8988T (cell line): ENCODE results near the gene TSPAN4.
A peak's percentile ranks its signal among the peaks of the same experiment; 100 is the strongest.

Experiments
- DNase-seq: peaks from one replicate; pipeline ENCODE4 v3.0.0; 2011

The TSPAN4 gene

DNA sequence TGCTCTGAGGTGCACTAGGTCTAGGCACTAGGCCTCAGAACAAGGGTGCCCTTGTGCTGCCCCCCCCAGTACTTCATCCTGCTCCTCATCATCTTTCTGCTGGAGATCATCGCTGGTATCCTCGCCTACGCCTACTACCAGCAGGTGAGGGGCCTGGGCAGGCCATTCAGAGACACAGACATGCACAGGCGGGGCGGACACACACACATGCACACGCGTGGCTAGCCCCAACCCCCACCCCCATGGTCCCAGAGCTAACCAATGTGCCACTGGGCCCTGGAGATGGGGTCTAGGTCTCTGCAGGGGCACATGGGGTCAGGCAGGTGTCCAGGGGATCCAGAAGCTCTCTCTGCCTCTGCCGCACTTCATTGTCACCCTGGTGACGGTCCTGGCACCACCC is 6.0 kb upstream of the TSPAN4 start:
- DNase-seq = no peak

DNA sequence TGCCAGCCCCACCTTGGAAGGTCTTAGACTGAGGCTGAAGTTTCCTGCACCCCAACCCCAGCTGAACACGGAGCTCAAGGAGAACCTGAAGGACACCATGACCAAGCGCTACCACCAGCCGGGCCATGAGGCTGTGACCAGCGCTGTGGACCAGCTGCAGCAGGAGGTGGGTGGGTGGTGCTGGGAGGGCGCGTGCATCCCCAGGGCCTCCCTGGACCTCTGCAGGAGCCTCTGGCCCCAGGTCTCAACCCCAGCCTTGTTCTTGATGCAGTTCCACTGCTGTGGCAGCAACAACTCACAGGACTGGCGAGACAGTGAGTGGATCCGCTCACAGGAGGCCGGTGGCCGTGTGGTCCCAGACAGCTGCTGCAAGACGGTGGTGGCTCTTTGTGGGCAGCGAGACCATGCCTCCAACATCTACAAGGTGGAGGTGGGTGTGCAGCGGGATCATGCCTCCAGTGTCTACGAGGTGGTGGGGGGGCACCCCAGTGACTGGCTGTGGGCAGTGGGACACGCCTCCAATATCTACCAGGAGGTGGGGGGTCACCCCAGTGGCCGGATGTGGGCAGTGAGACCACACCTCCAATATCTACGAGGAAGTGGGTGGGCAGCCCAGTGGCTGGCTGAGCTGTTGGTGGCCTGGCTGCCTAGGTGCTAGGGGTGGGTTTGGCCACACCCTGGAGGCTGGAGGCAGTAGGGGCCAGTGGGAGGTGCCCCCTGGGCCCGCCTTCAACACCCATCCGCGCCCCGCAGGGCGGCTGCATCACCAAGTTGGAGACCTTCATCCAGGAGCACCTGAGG is 5.3 kb upstream of the TSPAN4 start:
- no peak for DNase-seq

DNA sequence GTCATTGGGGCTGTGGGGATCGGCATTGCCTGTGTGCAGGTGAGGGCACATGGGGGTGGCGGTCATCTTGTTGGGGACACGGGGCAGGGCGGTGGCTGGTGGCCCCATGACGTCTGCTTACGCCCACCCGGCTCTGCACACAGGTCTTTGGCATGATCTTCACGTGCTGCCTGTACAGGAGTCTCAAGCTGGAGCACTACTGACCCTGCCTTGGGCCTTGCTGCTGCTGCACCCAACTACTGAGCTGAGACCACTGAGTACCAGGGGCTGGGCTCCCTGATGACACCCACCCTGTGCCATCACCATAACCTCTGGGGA is 4.7 kb upstream of the TSPAN4 start:
- DNase-seq = no peak

DNA sequence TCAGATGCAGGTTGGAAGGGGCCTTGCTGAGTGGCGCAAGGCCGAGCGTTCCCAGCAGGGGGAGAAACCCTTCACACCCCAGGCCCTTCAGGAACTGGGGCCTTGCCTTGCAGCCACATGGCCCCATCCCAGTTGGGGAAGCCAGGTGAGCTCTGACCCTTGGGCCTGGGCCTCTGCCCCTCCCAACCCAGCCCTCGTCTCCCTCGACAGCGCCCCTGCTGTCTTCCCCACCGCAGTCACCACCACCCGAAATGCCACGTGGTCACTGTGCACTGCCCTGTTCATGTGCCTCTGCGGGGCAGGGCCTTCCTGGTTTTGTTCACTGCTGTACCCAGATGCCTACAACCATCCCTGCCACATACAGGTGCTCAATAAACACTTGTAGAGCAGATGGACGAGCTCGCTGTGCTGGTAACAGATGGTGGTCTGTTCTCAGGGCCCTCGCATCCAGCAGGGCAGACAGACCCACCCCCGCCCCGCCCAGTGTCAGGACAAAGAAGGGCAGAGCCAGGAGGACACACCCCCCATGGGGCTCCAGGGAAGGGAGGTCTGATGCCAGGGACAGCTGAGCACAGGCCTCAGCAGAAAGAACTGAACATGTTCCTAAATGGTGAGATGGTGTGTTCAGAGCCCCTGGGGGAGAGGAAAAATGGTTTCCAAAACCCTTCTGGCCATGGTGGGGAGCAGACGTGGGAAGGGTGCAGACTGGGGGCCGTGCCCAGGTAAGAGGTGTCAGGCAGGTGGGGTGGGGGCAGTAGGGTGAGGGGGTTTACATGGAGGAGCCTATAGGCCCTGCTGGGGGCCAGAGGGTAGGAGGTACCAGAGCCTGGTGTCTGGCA is 4.0 kb upstream of the TSPAN4 start:
- peak; percentile 96 for DNase-seq

DNA sequence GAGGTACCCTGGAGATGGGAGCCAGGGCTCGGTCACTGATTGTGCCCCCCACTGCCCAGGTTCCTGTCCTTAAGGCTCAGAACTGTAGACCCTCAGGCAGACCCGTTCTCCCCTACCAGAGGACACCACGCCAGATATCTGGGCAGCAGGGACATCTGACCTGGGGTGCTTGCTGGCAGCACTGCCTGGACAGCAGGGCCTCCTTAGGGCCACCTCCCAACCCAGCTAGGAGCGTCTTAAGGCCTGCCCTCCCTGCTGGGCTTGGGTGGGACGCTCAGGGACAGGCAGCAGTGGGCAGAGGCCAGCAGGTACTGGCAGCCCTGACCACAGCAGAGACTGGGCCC is 3.4 kb upstream of the TSPAN4 start:
- DNase-seq = no peak

DNA sequence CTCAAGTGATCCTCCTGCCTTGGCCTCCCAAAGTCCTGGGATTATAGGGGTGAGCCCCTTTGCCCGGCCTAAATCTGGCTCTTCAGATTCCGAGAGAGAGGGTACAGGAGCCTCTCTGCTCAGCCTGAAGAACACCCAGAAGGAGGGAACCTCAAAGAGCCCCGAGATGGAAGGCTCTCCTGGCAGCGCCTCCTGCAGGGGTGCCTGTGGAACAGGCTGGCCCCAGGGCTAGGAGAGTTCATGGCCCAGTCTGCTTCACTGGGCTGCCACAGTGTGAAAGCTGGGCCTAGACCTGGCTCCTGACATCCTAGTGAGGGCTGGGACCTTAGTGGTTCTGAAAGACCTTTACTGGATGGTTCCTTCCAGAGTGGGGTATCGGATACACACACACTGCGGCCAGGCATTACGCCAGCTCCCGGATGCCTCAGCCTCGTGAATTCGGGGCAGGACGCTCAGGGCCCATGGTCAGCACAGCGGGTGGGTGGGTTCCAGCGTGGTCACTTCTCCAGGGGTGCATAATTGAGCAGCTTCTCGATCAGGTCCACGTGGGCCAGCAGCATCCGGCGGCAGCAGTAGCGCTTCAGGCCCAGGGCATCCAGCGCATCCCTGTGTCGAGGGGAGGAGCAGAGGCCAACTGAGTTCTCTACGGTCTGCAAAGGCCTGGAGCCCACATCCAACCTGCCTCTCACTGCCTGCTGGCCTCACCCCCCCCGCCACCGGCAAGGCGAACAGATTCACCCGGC is 2.6 kb upstream of the TSPAN4 start:
- peak; percentile 93 for DNase-seq

DNA sequence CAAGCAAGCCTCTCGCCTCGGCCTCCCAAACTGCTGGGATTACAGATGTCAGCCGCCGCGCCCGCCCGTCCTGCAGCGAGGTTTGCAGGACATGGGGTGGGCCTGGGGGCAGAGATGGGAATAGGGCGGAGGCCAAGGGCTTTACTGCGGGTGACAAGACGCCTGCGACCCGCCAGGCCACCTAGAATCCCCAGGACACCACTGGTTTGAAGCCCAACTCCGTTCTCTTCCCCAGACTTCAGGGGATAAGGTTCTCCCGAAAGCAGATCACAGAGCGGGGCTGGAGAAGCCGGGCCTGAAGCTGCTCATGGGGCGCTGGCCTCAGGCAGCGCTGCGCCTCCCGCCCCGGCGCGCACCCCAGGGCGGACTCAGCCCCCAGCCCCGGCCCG is 677 bp upstream of the TSPAN4 start:
- DNase-seq = no peak

DNA sequence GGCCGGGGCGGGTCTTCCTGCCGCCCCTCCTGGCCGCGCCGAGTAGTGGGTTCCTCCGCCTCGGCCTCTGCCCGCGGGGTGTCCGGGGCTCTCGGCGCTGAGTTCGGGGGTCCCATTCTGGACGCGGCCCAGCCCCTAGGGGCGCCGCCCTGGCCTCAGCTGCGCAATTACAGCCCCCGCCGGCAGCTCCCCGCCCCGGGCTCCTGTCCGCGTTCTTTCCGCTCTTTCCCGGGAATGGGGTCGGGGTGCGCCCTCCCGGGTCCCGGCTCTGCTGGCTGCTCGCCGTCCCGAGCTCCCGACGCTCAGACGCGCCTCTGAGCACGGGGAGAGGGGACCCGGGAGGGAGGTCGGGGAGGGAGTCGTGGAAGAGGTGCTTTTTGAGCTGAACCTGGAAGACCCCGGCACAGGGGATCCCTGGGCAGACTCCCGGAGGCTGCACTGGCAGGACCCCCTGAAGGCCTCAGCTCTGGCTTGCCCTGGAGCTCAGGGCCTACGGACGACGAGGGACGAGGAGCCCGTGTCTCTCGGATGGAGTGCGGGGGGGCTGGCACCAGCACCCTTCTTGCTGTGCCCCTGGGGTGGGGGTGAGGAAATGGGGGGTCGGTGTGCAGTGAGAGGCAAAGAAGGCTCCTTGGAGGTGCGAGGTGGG is 558 bp downstream of the TSPAN4 start:
- DNase-seq = no peak

DNA sequence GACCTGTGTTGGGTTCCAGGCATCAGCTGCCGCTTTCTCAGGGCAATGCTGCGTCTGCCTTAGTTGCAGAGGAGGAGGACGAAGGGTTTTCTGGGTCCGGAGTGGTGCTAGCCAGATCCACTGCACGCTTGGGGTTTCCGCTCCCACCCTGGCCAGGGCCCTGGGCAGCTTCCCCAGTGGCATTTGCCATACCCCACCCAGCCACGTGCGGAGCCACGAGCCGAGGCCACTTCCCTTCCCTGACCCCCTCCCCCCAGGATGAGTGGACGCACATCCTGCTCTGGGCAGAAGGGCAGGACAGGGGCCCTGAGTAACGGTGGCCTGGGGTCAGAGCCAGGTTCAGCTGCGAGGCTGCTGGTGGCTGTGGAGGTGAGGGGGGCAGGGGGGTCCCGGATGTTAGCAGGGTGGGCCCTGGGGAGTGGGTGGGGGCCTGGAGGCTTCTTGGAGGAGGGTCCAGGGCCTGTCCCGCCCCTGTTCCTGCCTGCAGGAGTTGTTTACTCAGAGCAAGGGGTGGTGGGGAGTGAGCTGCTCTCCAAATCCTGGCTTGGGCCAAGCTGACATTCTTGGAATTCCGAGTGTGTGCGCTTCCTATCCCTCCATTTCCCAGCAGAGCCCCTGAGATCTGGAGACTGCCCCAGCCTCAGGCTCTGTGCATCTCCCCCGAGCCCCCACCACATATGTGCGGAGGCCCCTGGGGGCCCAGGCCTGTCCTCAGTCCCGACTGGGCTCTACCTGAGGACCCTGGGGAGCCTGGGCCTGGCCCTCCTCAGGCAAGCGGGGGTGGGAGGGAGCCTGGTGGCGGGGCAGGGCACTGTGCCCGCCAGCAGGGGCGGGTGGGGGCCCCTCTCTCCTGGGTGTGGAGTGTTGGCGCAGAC is 1.4 kb downstream of the TSPAN4 start:
- peak; percentile 98 for DNase-seq

DNA sequence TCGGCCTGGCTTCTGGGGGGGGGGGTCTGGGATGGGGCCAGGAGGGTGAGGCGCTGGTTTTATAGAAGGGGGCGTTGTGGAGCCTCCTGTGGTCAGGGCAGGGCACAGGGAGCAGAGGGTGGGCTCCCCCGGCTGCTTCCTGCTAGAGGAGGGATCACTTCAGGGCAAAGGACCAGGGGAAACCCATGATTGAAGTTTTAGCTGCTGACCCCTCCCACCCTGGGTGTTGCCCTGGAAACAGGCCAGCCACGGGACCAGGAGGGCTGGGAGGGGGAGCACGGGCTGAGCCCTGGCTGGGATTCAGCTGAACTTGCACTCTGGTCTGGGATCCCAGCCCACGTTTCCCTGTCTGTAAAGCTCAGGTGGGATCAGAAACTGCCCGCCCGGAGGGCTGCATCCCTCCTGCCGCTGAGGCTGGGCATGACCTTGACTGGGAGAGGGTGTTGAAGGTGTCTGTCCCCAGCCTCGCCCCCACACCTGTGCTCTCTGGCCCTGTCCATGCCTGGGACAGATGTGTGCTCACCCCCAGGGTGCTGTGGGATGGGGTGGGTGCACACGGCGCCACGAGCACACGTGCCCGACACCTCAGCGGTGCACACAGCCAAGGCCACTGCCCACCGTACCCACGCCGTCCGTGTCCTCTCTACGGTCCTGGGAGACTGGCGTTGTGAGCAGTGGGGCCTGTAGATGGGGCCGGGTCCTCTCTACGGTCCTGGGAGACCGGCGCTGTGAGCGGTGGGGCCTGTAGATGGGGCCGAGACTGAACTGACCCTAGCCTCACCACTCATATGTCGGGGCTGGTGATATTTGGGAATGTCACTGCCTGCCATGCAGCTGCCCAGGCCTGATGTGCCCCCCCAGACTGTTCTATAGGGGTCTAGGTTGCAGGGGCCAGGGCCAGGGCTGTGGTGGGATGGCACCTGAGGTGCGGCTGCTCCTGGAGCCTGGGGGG is 2.3 kb downstream of the TSPAN4 start:
- DNase-seq = peak; percentile 93

DNA sequence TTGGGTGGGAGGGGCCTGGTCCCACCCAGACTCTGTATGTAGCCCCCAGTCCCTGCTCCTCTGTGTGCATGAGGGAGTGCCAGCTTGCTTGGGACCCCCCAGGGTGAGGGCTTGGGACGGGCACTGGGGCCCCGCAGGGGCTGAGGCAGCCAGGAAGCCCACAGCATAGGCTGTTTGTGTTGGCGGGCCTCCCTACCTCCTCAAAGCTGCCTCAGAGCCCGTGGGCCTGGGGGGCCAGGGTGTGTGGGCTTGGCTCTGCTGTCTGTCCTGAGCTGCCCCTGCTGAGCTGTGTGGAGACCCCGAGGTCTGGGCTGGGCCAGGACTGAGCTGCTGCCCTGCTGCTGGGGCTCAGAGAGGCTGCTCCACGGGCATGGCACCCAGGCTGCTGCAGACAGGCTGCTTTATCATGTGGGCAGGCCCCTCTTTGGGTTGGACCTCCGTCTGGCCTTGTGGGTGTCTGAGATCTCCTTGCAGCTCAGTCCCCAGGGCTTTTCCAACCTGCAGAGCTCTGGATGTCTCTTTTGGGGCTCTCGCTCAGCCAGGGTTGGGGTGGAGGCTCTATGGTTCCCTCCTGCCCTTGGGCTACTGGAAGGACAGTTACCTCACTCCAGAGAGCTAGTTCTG is 3.3 kb downstream of the TSPAN4 start:
- DNase-seq = no peak

DNA sequence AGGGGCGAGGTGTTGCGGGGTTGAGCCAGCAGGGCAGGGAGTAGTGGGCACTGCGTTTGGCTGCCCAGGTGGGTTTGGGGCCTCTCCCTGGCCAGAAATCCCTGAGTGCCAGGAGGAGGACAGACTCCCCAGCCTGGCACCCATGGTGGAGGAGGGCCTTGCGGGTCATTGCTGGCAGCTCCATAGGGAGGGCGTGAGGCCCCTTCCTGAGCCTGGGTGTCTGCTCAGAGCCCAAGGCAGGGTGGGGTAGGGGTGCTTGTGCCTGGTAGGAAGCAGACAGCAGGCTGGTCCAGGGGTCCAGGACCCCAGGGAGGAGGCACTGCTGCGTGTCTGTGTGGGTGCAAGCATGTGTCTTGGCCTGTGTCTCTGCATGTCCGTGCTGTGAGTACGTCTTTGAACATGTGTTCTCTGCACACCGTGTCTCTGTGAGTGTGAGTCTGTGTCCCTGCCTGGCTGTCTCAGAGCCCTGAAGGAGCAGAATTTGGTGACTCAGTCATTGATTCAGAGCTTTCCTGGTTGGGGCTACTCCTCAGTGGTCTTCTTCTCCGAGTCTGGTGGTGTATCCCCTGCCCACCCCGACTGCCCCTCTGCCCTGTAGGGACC is 3.9 kb downstream of the TSPAN4 start:
- DNase-seq = no peak

DNA sequence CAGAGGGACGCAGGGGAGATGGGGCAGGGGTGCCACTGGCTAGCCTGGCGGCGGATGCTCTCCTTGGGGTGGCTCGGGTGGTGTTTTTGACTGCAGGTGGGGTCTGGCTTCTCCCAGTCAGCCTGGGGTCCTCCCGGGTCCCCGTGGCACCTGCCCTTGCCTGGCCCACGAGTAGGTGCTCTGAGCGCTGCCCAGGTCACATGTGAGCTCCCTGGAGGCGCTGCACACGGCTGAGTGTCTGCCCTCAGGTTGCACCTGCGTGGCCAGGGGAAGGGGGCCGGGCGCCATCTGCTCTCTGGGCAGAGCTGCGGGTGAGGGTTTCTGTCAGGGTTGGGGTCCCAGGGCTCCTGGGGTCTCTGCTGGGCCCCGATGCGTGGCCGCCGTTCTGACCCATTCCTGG is 5.2 kb downstream of the TSPAN4 start:
- peak; percentile 56 for DNase-seq

DNA sequence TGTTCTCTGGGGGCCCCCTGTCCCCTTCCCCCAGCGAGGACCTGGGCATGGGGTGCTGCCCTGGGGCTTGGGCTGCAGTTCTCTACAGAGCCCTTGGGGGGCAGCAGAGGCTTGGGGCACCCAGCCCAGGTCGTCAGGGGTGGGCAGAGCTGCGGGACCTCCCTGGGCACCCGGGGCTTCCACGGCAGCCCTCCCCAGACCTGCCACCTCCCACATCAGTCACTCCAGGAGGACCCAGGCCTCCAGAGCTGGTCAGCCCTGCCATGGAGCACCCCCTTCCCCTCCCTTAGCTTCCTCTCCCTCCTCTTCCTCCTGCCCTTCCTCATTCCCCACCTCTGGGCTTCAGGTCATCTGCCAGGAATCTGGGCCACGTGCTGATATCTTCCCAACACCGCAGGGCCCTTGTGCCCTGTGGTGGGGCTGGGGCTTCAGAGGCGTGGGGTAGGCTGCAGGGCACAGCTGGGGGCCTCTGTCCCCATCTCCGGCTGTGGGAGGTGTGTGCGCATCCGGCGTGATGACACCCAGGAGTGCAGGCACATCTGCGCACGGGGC is 5.8 kb downstream of the TSPAN4 start:
- peak; percentile 100 for DNase-seq

DNA sequence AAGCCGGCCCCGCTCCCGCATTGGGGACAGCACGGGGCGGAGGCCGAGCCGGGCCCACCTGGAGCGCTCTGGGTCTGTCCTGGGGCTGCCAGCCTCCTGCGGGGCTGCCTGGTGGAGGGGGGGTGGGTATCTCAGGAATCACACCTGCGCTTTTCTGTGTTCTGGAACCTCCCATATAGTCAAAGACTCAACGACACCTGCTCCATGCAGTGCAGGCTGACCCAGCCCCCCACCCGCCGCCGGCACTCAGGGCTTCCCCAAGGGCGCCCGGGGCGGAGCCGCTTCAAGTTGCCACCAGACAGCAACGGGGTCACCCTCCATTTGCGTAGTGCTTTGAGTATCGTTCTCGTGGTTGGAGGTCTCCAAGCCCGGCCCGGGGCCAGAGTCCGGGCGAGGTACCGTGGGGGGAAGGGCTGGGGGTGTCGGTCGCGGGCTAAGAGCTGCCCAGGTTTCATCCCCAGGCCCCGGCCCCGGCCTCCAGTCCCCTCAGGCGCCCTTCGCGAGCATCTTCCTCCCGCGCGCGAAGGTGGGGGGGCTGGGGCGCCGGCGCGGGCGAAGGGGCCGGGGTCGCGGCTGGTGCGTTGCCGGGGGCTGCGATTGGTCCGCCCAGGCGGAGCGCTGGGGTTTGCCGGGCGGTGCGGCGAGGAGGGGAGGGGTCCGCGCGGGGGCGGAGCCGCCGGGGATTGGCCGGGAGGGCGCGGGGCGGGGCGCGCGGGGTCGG is 6.6 kb downstream of the TSPAN4 start:
- no peak for DNase-seq

DNA sequence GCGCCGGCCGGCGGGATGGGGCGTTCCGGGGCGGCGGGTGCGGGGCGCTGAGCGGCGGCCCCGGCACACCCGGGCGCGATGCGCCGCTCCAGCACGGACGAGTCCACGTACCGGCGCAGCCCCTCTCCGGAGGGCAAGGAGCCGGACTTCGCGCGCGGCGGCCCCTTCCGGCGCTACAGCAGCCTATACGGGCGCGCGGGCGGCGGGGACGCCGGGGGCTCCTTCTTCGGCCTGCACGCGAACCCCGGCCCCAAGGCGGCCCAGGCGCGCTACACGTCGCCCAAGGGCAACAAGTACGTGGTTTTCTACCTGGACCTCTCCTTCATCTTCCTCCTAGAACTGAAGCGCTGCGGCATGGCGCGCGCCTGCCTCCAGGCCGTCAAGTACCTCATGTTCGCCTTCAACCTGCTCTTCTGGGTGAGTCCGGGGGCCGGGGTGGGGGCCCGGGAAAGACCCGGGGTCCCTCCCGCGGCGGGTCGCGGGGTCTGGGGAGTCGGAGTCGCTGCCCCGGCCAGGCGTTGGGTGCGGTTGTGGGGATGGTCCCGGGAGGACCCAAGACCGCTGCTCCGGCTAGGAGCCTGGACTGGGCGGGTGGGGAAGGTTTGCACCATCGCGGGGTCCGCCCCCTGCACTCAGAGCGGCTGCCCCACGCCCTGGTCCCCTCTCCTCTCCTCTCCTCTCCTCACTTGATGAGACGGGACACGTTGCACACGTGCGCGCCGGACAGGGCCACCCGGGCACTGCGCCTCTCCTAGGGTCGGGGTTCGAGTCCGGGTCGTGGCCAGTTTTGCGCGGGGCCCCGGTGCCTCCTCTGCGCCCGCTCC is 7.5 kb downstream of the TSPAN4 start:
- DNase-seq = peak; percentile 58

DNA sequence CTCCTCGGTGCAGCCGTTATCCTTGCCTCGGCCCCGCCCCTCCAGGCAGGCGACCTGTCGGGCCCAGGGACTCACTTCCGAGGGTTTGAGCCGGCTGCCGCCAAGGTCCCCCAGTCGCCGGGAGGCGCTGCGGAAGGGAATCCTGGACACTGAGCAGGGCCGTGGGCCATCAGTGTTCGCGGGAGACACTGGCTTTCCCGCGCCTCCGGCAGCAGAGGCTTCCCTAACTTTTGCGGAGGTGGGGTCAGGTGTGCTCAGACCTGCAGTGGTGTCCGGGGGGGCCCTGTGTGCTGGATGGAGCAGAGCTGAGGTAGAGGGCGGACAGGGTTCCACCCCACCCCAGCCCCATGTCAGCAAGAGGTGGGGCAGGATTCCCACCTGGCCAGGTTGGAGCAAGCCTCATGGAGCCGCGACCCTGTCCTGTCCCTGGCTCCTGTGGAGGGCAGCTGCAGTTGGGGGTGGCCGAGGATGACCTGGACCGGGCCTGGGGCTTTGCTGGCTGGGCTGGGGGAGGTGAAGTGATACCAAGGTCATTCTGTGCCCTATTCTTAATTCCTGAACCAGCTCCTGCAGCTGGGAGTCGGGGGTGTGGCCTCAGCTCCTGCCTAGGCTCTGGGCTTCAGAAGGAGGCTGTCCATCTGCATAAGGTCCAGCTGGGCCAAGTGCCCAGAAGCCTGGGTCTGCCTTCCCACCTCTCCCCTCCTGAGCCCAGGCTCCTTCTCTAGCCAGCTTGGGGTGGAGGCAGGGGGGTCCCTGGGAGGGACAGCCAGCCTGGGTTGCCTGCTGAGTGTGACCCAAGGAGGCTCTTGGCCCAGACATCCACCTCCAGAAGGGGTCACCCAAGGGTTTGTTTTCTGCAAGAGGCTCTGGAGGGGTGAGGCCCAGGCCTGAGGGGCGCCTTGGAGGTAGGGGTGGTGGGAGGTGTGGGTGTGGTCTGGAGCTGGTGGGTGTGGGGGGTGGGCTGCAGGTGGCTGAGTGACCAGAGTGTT is 8.4 kb downstream of the TSPAN4 start:
- DNase-seq = peak; percentile 97
